ENCODE data around the gene CLSTN2. TPM values are rescaled to one million over a fixed set of nuclear protein-coding genes. Genes with fewer than 3 reads are reported as not detected.

CLSTN2 gene
- polyA plus RNA-seq, 3 donors = not detected

DNA sequence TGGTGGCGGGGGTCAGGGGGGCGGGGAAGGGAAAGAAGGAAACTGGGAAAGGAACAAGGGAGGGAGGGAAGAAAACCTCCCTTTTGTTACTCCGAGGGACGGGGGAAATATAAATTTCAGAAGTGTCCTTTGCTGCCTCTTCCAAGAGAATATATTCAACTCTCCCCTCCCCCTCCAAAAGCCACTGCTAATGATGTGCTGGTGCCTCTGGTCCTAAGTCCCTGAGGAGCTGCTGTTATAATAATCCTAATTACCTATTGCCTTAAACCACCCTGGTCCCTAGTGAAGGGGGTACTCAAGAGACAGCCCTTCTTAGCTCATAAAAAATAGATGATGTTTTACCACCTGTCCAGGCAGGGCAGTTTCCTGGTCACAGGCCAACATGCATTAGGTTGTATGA lies 624.6 kb downstream of the CLSTN2 start:
- no peak for DNase-seq
- WGBS (ENCODE audit: insufficient coverage) = no CpG with 5 or more reads among the region's 4 CpGs
- no peak overlapping the region for H3K4me2 ChIP-seq (replicated peaks; ENCODE audit: extremely low read depth, low read length, poor library complexity, severe bottlenecking)
- Mint-ChIP-seq H3K36me3 (no peaks in the 10 kb centered on the region), H3K4me1 (no peaks in the 10 kb centered on the region), H3K27ac (no peak overlapping the region), H3K27me3 (ENCODE audit: low read depth in 3 of 3) (peaks cover 0 to 4% (median 4%) of the 10 kb centered on the region in 3 donors), H3K4me3 (no peak overlapping the region), H3K9me3 (peaks cover 0 to 5% (median 0%) of the 10 kb centered on the region in 7 donors)
- TF ChIP-seq, protein P1, sequence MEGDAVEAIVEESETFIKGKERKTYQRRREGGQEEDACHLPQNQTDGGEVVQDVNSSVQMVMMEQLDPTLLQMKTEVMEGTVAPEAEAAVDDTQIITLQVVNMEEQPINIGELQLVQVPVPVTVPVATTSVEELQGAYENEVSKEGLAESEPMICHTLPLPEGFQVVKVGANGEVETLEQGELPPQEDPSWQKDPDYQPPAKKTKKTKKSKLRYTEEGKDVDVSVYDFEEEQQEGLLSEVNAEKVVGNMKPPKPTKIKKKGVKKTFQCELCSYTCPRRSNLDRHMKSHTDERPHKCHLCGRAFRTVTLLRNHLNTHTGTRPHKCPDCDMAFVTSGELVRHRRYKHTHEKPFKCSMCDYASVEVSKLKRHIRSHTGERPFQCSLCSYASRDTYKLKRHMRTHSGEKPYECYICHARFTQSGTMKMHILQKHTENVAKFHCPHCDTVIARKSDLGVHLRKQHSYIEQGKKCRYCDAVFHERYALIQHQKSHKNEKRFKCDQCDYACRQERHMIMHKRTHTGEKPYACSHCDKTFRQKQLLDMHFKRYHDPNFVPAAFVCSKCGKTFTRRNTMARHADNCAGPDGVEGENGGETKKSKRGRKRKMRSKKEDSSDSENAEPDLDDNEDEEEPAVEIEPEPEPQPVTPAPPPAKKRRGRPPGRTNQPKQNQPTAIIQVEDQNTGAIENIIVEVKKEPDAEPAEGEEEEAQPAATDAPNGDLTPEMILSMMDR (IDR thresholded peaks at IDR 0.05) = no peak
- H3K79me2 ChIP-seq (ENCODE audit: insufficient read depth, low read length) = no peaks in the 10 kb centered on the region
- H4K20me1 ChIP-seq (ENCODE audit: insufficient read depth, low read length) = no peaks in the 10 kb centered on the region
- intact Hi-C loops (cut with micrococcal nuclease) = no loop called here
- no peak overlapping the region for H3K9ac ChIP-seq (ENCODE audit: insufficient read depth, low read length, poor library complexity, severe bottlenecking)
- H3K4me3 ChIP-seq (replicated peaks in 1 of 3; ENCODE audit: low read depth in 2 of 3, low read length in 3 of 3) = no peak overlapping the region
- no peaks in the 10 kb centered on the region for H3K27me3 ChIP-seq (ENCODE audit: control insufficient read depth in 2 of 2, insufficient read depth in 2 of 2, low read length in 2 of 2)
- no peaks in the 10 kb centered on the region for H3K4me1 ChIP-seq (ENCODE audit: control insufficient read depth in 1 of 2, insufficient read depth in 2 of 2, low read length in 2 of 2)
- no peaks in the 10 kb centered on the region for H3K9me3 ChIP-seq (replicated peaks in 1 of 2; ENCODE audit: control insufficient read depth in 1 of 2, insufficient read depth in 1 of 2, low read length in 2 of 2)
- H3K27ac ChIP-seq (ENCODE audit: low read depth in 1 of 2, low read length in 2 of 2) = no peak overlapping the region
- no peak overlapping the region for H2AFZ ChIP-seq (ENCODE audit: insufficient read depth, low read depth, low read length, poor library complexity, severe bottlenecking)
- no peaks in the 10 kb centered on the region for H3K36me3 ChIP-seq (replicated peaks in 1 of 2; ENCODE audit: control insufficient read depth in 1 of 2, insufficient read depth in 2 of 2, low read length in 2 of 2)

DNA sequence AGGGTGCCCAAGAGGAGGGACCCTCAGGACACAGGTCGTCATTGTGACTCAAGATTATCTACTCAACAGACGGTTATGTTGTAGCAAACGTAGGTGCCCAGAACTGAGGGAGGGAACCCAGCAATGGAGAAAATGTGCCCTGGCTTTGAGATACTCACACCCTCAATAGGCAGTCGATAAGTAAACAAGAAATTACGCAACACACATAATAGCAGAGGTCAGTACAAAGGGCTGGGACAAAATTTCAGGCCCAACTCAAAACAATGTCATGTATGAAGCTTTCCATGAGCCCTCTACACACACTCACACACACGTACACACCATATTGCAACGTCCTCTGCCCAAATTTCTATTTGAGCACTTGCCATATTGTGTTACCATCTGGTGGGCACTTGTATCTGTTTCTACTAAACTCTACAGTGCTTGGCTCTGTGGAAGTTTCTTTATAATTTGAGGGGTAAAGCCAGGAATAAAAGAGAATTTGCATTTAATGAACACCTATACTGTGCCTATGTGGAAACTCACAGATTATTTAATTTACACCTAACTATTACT lies 628.3 kb downstream of the CLSTN2 start:
- no peaks in the 10 kb centered on the region for H4K20me1 ChIP-seq (ENCODE audit: insufficient read depth, low read length)
- intact Hi-C loops (cut with micrococcal nuclease) = no loop called here
- H3K27me3 Mint-ChIP-seq (ENCODE audit: low read depth in 3 of 3) = peaks cover 0 to 5% (median 1%) of the 10 kb centered on the region in 3 donors
- H3K4me3 Mint-ChIP-seq = no peak overlapping the region
- no peaks in the 10 kb centered on the region for H3K36me3 ChIP-seq (replicated peaks in 1 of 2; ENCODE audit: control insufficient read depth in 1 of 2, insufficient read depth in 2 of 2, low read length in 2 of 2)
- no CpG with 5 or more reads among the region's 7 CpGs for WGBS (ENCODE audit: insufficient coverage)
- DNase-seq = no peak
- H3K4me1 Mint-ChIP-seq = no peaks in the 10 kb centered on the region
- no peaks in the 10 kb centered on the region for H3K27me3 ChIP-seq (ENCODE audit: control insufficient read depth in 2 of 2, insufficient read depth in 2 of 2, low read length in 2 of 2)
- peaks cover 0 to 5% (median 3%) of the 10 kb centered on the region in 7 donors for H3K9me3 Mint-ChIP-seq
- H3K4me2 ChIP-seq (replicated peaks; ENCODE audit: extremely low read depth, low read length, poor library complexity, severe bottlenecking) = no peak overlapping the region
- H3K9ac ChIP-seq (ENCODE audit: insufficient read depth, low read length, poor library complexity, severe bottlenecking) = no peak overlapping the region
- no peaks in the 10 kb centered on the region for H3K4me1 ChIP-seq (ENCODE audit: control insufficient read depth in 1 of 2, insufficient read depth in 2 of 2, low read length in 2 of 2)
- H3K27ac ChIP-seq (ENCODE audit: low read depth in 1 of 2, low read length in 2 of 2) = no peak overlapping the region
- TF ChIP-seq, protein P1 (IDR thresholded peaks at IDR 0.05) = no peak
- H2AFZ ChIP-seq (ENCODE audit: insufficient read depth, low read depth, low read length, poor library complexity, severe bottlenecking) = no peak overlapping the region
- H3K4me3 ChIP-seq (replicated peaks in 1 of 3; ENCODE audit: low read depth in 2 of 3, low read length in 3 of 3) = no peak overlapping the region
- H3K79me2 ChIP-seq (ENCODE audit: insufficient read depth, low read length) = no peaks in the 10 kb centered on the region
- no peaks in the 10 kb centered on the region for H3K9me3 ChIP-seq (replicated peaks in 1 of 2; ENCODE audit: control insufficient read depth in 1 of 2, insufficient read depth in 1 of 2, low read length in 2 of 2)
- H3K27ac Mint-ChIP-seq = no peak overlapping the region
- H3K36me3 Mint-ChIP-seq = no peaks in the 10 kb centered on the region
